ENCODE results near the gene ABCG5.

The ABCG5 gene

GRCh38 chr2:43787895-43788294 lies 50.7 kb downstream of the ABCG5 start:
- no peak overlapping the region for H3K4me2 ChIP-seq (ENCODE audit: low read depth, low read length, poor library complexity, severe bottlenecking)
- no peak for TF ChIP-seq EZH2phosphoT487 (IDR thresholded peaks at IDR 0.05; ENCODE audit: borderline replicate concordance)
- no peak for TF ChIP-seq CTCF (conservative IDR thresholded peaks at IDR 0.05; ENCODE audit: low read length)
- H2AFZ ChIP-seq (ENCODE audit: low read length): no peak overlapping the region

GRCh38 chr2:43778233-43778632 lies 60.4 kb downstream of the ABCG5 start:
- no peaks in the 10 kb centered on the region for H3F3A ChIP-seq (ENCODE audit: low read depth)
- H3K9me2 ChIP-seq (replicated peaks; ENCODE audit: low read depth, low read length): no peaks in the 10 kb centered on the region
- no peak overlapping the region for H3K4me3 ChIP-seq (ENCODE audit: low read length, poor library complexity, severe bottlenecking)
- H3K9ac ChIP-seq (ENCODE audit: low read depth, low read length, poor library complexity, severe bottlenecking): no peak overlapping the region
- no peaks in the 10 kb centered on the region for H4K20me1 ChIP-seq (ENCODE audit: insufficient read depth, low read length, poor library complexity, severe bottlenecking)
- H3K9me3 ChIP-seq (ENCODE audit: insufficient read depth, low read depth, low read length): no peaks in the 10 kb centered on the region
- no peak for TF ChIP-seq CTCF (conservative IDR thresholded peaks at IDR 0.05; ENCODE audit: low read length)
- TF ChIP-seq EZH2phosphoT487 (IDR thresholded peaks at IDR 0.05; ENCODE audit: borderline replicate concordance): no peak
- no peaks in the 10 kb centered on the region for H3K36me3 ChIP-seq (ENCODE audit: insufficient read depth, low read length)
- H2AFZ ChIP-seq (ENCODE audit: low read length): no peak overlapping the region
- H3K27me3 ChIP-seq (ENCODE audit: insufficient read depth, low read length, poor library complexity, severe bottlenecking): no peaks in the 10 kb centered on the region
- peaks cover 8% of the 10 kb centered on the region for H3K4me1 ChIP-seq (ENCODE audit: insufficient read depth, low read length, poor library complexity, severe bottlenecking)
- no peaks in the 10 kb centered on the region for H3K79me2 ChIP-seq (ENCODE audit: insufficient read depth, low read length)
- H3K4me2 ChIP-seq (ENCODE audit: low read depth, low read length, poor library complexity, severe bottlenecking): no peak overlapping the region

More at GRCh38 chr2:43787895-43788294, 50.7 kb downstream of the ABCG5 start:
- Histone ChIP-seq H3K36me3 (ENCODE audit: insufficient read depth, low read length) (no peaks in the 10 kb centered on the region), H3K79me2 (ENCODE audit: insufficient read depth, low read length) (no peaks in the 10 kb centered on the region), H3K4me3 (ENCODE audit: low read length, poor library complexity, severe bottlenecking) (no peak overlapping the region), H3F3A (ENCODE audit: low read depth) (no peaks in the 10 kb centered on the region), H3K27me3 (ENCODE audit: insufficient read depth, low read length, poor library complexity, severe bottlenecking) (no peaks in the 10 kb centered on the region), H3K9me3 (ENCODE audit: insufficient read depth, low read depth, low read length) (no peaks in the 10 kb centered on the region), H3K9ac (ENCODE audit: low read depth, low read length, poor library complexity, severe bottlenecking) (no peak overlapping the region), H4K20me1 (ENCODE audit: insufficient read depth, low read length, poor library complexity, severe bottlenecking) (no peaks in the 10 kb centered on the region), H3K4me1 (ENCODE audit: insufficient read depth, low read length, poor library complexity, severe bottlenecking) (no peaks in the 10 kb centered on the region), H3K9me2 (replicated peaks; ENCODE audit: low read depth, low read length) (no peaks in the 10 kb centered on the region)

GRCh38 chr2:43777306-43777926 lies 61.2 kb downstream of the ABCG5 start:
- Histone ChIP-seq H3K4me2 (ENCODE audit: low read depth, low read length, poor library complexity, severe bottlenecking) (no peak overlapping the region), H3K4me1 (ENCODE audit: insufficient read depth, low read length, poor library complexity, severe bottlenecking) (peaks cover 8% of the 10 kb centered on the region), H4K20me1 (ENCODE audit: insufficient read depth, low read length, poor library complexity, severe bottlenecking) (no peaks in the 10 kb centered on the region), H3K4me3 (ENCODE audit: low read length, poor library complexity, severe bottlenecking) (no peak overlapping the region), H3K36me3 (ENCODE audit: insufficient read depth, low read length) (no peaks in the 10 kb centered on the region), H3K79me2 (ENCODE audit: insufficient read depth, low read length) (no peaks in the 10 kb centered on the region), H2AFZ (ENCODE audit: low read length) (no peak overlapping the region), H3K9me2 (replicated peaks; ENCODE audit: low read depth, low read length) (no peaks in the 10 kb centered on the region), H3K9ac (ENCODE audit: low read depth, low read length, poor library complexity, severe bottlenecking) (no peak overlapping the region), H3F3A (ENCODE audit: low read depth) (no peaks in the 10 kb centered on the region), H3K27me3 (ENCODE audit: insufficient read depth, low read length, poor library complexity, severe bottlenecking) (no peaks in the 10 kb centered on the region), H3K9me3 (ENCODE audit: insufficient read depth, low read depth, low read length) (no peaks in the 10 kb centered on the region)
- TF ChIP-seq CTCF (conservative IDR thresholded peaks at IDR 0.05; ENCODE audit: low read length) (no peak), EZH2phosphoT487 (IDR thresholded peaks at IDR 0.05; ENCODE audit: borderline replicate concordance) (no peak)
